K562 (cell line): Measurements from ENCODE around the gene MED29. TPM values are rescaled to one million over a fixed set of nuclear protein-coding genes. Genes with fewer than 3 reads are reported as not detected.

Experiments used
- C11orf30 ChIP-seq: fragments of 450-650 bp; IDR thresholded peaks from 2 replicates; pipeline ENCODE4 v1.6.1; 2016; ENCODE audit warnings: low read depth, mild to moderate bottlenecking
- CAMTA2 ChIP-seq: fragments of 250-450 bp; sonication (Bioruptor Pico); conservative IDR thresholded peaks from 2 replicates; pipeline ENCODE4 v1.5.1; 2022
- ETS1 ChIP-seq: conservative IDR thresholded peaks from 2 replicates; pipeline ENCODE4 v1.6.1; 2011; ENCODE audit warnings: low read depth, mild to moderate bottlenecking, low read length; ENCODE audit not compliant: control insufficient read depth
- HDAC6 ChIP-seq: IDR thresholded peaks from 2 replicates; pipeline ENCODE4 v1.6.1; 2012; ENCODE audit warnings: low read depth, mild to moderate bottlenecking, control low read depth, inconsistent platforms, low read length, moderate library complexity
- MIER1 ChIP-seq: fragments of 450-650 bp; IDR thresholded peaks from 2 replicates; pipeline ENCODE4 v1.6.1; 2016; ENCODE audit warnings: antibody characterized with exemption, mild to moderate bottlenecking, low read depth
- TFAP4 ChIP-seq: sonication (generic); formaldehyde crosslinking; IDR thresholded peaks from 2 replicates; pipeline ENCODE4 v1.8.0; 2022; ENCODE audit warnings: missing genetic modification reagents, mild to moderate bottlenecking, moderate library complexity, borderline replicate concordance
- TRIM28 ChIP-seq: fragments of 450-650 bp; IDR thresholded peaks from 2 replicates; pipeline ENCODE4 v1.6.1; 2017
- XRCC4 ChIP-seq: IDR thresholded peaks from one replicate; pipeline ENCODE4 v1.6.1; 2011; ENCODE audit not compliant: insufficient read depth, insufficient read length; ENCODE audit errors: extremely low read depth
- ZHX1 ChIP-seq: fragments of 150-350 bp; conservative IDR thresholded peaks from 2 replicates; pipeline ENCODE4 v1.6.1; 2014; ENCODE audit warnings: low read length
- ZMIZ1 ChIP-seq, 2 experiments: fragments of 150-350 bp in 1 of 2; IDR thresholded peaks; 2 replicates each; pipeline ENCODE4 v1.6.1; 2012 to 2016; ENCODE audit warnings: low read depth in 2 of 2, low read length in 2 of 2, mild to moderate bottlenecking in 1 of 2, moderate library complexity in 1 of 2
- ZNF23 ChIP-seq: fragments of 250-450 bp; sonication (Bioruptor Pico); IDR thresholded peaks from 2 replicates; pipeline ENCODE4 v1.4.0; 2020; ENCODE audit warnings: mild to moderate bottlenecking
- polyA plus RNA-seq, 8 experiments: library from polyadenylated mRNA; depleted of rRNA in 4 of 8; stranded (reverse) in 5 of 8; unstranded in 3 of 8; fragments of >200 nt; fragmentation: Nextera tagmentation in 2 of 8; fragmentation: Illumina TruSeq in 1 of 8; extraction: Ambion mirVana in 2 of 8; extraction: Trizol in 1 of 8; gene quantifications; 2 replicates each; pipeline versions ENCODE4 v1.2.1 to v1.2.3, GENCODE V29; 2011 to 2014; ENCODE audit warnings: inconsistent platforms in 1 of 8, missing spikeins in 1 of 8
- total RNA-seq, 7 experiments: library from RNA; depleted of rRNA in 6 of 7; stranded (reverse); fragments of >200 nt in 6 of 7; fragmentation: Illumina TruSeq in 2 of 7; extraction: Trizol in 2 of 7; gene quantifications; 2 replicates each; pipeline versions ENCODE4 v1.2.1 to v1.2.3, GENCODE V29; 2011 to 2021; ENCODE audit warnings: low replicate concordance in 1 of 7

Gene MED29
- total and polyA plus RNA-seq, 9 of the 15 experiments (the other 6 are each of a cell fraction or from before 2014, with no cell fraction given): 1.8 to 22.6 (median 12.4) TPM

- no peak; a peak in 1 of 4 replicates for TF ChIP-seq ZMIZ1 (IDR thresholded peaks at IDR 0.05; ENCODE audit: low read depth in 2 of 2, low read length in 2 of 2)
- no peak for TF ChIP-seq XRCC4
- TF ChIP-seq ETS1: peak; percentile 91
- TF ChIP-seq ZNF23: no peak
- no peak for TF ChIP-seq HDAC6
- no peak; the same call in 1 of the 2 replicates for TF ChIP-seq ZHX1
- peak; percentile 73; the same call in 1 of the 2 replicates for TF ChIP-seq MIER1
- peak; percentile 80 for TF ChIP-seq C11orf30
- TF ChIP-seq CAMTA2 (CRISPR knock-in tag): no peak
- TF ChIP-seq TRIM28: peak; percentile 99
- peak; percentile 93 for TF ChIP-seq TFAP4 (CRISPR knock-in tag)
These were observed 49.2 kb upstream of the MED29 start, which contains the start of gene SAMD4B (continued) for GRCh38 chr19:39341719-39342604.
